ENCODE measurements around the gene RELA. TPM values are rescaled to one million over a fixed set of nuclear protein-coding genes. Genes with fewer than 3 reads are reported as not detected.

Gene RELA
- total RNA-seq, 1 experiment from 2014 or later = 35.1 TPM

GRCh38 chr11:65606876-65607613 lies 55.7 kb downstream of the RELA start (continued):
- TF ChIP-seq ZNF425 (CRISPR knock-in tag; conservative IDR thresholded peaks at IDR 0.05) (no peak), SMAD4 (CRISPR knock-in tag; IDR thresholded peaks at IDR 0.05) (0 out of 2 replicates have a peak, but pooled peaks have one; percentile 20), HMGXB4 (CRISPR knock-in tag; IDR thresholded peaks at IDR 0.05) (peak; percentile 86), FOXK1 (CRISPR knock-in tag; IDR thresholded peaks at IDR 0.05) (peak; percentile 98), ATF2 (CRISPR knock-in tag; IDR thresholded peaks at IDR 0.05; ENCODE audit: borderline replicate concordance, low read depth) (peak; percentile 90), HMGA2 (CRISPR knock-in tag; IDR thresholded peaks at IDR 0.05) (no peak), EMX1 (CRISPR knock-in tag; IDR thresholded peaks at IDR 0.05) (no peak), TEAD4 (CRISPR knock-in tag; IDR thresholded peaks at IDR 0.05) (peak; percentile 90), PRDM15 (CRISPR knock-in tag; IDR thresholded peaks at IDR 0.05) (peak; percentile 63; the same call in 1 of the 2 replicates), PRRX2 (CRISPR knock-in tag; IDR thresholded peaks at IDR 0.05) (no peak), NFYB (CRISPR knock-in tag; conservative IDR thresholded peaks at IDR 0.05; ENCODE audit: low read depth) (peak; percentile 71), CDX4 (CRISPR knock-in tag; IDR thresholded peaks at IDR 0.05; ENCODE audit: borderline replicate concordance) (no peak), AR (CRISPR knock-in tag; IDR thresholded peaks at IDR 0.05) (no peak)

All from WTC11 (cell line).